ENCODE data around the gene PAGR1. TPM values are rescaled to one million over a fixed set of nuclear protein-coding genes. Genes with fewer than 3 reads are reported as not detected.

Gene PAGR1
- polyA plus RNA-seq, 1 donor from 2014 or later, result 86.8 TPM

DNA sequence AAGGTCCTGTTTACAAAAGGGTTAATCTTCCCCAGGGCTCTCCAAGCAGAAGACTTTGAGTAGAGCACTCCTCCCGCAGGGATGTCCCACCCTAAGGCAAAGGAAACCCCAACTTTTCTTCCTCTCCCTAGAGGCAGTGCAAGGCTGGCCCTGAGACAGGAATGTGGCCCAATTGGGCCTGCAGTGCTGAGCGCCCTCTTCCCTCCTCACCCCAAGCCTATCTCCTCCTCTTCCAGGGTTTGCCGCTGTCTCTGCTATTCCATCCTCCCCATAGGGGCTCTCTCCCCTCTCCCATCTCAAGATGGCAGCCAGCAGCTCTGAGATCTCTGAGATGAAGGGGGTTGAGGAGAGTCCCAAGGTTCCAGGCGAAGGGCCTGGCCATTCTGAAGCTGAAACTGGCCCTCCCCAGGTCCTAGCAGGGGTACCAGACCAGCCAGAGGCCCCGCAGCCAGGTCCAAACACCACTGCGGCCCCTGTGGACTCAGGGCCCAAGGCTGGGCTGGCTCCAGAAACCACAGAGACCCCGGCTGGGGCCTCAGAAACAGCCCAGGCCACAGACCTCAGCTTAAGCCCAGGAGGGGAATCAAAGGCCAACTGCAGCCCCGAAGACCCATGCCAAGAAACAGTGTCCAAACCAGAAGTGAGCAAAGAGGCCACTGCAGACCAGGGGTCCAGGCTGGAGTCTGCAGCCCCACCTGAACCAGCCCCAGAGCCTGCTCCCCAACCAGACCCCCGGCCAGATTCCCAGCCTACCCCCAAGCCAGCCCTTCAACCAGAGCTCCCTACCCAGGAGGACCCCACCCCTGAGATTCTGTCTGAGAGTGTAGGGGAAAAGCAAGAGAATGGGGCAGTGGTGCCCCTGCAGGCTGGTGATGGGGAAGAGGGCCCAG lies 3.0 kb upstream of the PAGR1 start:
- Histone ChIP-seq H3K79me2 (replicated peaks; ENCODE audit: insufficient read depth, low read length) (peaks cover 59% of the 10 kb centered on the region), H3K9me3 (ENCODE audit: low read length) (no peaks in the 10 kb centered on the region), H3K9ac (ENCODE audit: low read length) (peak overlapping the region; percentile 99), H4K20me1 (ENCODE audit: insufficient read depth) (no peaks in the 10 kb centered on the region), H3K36me3 (ENCODE audit: insufficient read depth, low read length) (no peaks in the 10 kb centered on the region), H3K4me2 (ENCODE audit: low read length) (peak overlapping the region; percentile 96), H3K9me2 (ENCODE audit: insufficient read depth, low read length) (no peaks in the 10 kb centered on the region), H3K27ac (ENCODE audit: low read length) (peak overlapping the region; percentile 98), H3K4me3 (ENCODE audit: low read length) (peak overlapping the region; percentile 100), H2AFZ (ENCODE audit: low read depth, low read length) (no peak overlapping the region), H3F3A (ENCODE audit: insufficient read depth, low read length, poor library complexity, severe bottlenecking) (no peaks in the 10 kb centered on the region), H3K27me3 (ENCODE audit: insufficient read depth, low read depth, low read length) (no peaks in the 10 kb centered on the region)
- TF ChIP-seq, protein P1, sequence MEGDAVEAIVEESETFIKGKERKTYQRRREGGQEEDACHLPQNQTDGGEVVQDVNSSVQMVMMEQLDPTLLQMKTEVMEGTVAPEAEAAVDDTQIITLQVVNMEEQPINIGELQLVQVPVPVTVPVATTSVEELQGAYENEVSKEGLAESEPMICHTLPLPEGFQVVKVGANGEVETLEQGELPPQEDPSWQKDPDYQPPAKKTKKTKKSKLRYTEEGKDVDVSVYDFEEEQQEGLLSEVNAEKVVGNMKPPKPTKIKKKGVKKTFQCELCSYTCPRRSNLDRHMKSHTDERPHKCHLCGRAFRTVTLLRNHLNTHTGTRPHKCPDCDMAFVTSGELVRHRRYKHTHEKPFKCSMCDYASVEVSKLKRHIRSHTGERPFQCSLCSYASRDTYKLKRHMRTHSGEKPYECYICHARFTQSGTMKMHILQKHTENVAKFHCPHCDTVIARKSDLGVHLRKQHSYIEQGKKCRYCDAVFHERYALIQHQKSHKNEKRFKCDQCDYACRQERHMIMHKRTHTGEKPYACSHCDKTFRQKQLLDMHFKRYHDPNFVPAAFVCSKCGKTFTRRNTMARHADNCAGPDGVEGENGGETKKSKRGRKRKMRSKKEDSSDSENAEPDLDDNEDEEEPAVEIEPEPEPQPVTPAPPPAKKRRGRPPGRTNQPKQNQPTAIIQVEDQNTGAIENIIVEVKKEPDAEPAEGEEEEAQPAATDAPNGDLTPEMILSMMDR (IDR thresholded peaks at IDR 0.05; ENCODE audit: poor library complexity, severe bottlenecking), result no peak
- TF ChIP-seq TAF1 (IDR thresholded peaks at IDR 0.05; ENCODE audit: low read depth), result no peak
- TF ChIP-seq POLR2AphosphoS5 (IDR thresholded peaks at IDR 0.05), result no peak
- no peak for TF ChIP-seq EZH2 (IDR thresholded peaks at IDR 0.05; ENCODE audit: borderline replicate concordance, insufficient read depth, low read length, poor library complexity, severe bottlenecking)
- no peak for TF ChIP-seq MXI1 (conservative IDR thresholded peaks at IDR 0.05; ENCODE audit: poor library complexity, severe bottlenecking)
- no peak for TF ChIP-seq RAD21 (conservative IDR thresholded peaks at IDR 0.05)
- TF ChIP-seq SMC3 (conservative IDR thresholded peaks at IDR 0.05; ENCODE audit: poor library complexity), result no peak
- TF ChIP-seq, protein P2, sequence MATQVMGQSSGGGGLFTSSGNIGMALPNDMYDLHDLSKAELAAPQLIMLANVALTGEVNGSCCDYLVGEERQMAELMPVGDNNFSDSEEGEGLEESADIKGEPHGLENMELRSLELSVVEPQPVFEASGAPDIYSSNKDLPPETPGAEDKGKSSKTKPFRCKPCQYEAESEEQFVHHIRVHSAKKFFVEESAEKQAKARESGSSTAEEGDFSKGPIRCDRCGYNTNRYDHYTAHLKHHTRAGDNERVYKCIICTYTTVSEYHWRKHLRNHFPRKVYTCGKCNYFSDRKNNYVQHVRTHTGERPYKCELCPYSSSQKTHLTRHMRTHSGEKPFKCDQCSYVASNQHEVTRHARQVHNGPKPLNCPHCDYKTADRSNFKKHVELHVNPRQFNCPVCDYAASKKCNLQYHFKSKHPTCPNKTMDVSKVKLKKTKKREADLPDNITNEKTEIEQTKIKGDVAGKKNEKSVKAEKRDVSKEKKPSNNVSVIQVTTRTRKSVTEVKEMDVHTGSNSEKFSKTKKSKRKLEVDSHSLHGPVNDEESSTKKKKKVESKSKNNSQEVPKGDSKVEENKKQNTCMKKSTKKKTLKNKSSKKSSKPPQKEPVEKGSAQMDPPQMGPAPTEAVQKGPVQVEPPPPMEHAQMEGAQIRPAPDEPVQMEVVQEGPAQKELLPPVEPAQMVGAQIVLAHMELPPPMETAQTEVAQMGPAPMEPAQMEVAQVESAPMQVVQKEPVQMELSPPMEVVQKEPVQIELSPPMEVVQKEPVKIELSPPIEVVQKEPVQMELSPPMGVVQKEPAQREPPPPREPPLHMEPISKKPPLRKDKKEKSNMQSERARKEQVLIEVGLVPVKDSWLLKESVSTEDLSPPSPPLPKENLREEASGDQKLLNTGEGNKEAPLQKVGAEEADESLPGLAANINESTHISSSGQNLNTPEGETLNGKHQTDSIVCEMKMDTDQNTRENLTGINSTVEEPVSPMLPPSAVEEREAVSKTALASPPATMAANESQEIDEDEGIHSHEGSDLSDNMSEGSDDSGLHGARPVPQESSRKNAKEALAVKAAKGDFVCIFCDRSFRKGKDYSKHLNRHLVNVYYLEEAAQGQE (IDR thresholded peaks at IDR 0.05; ENCODE audit: borderline replicate concordance), result no peak
- no peak for TF ChIP-seq EP300 (conservative IDR thresholded peaks at IDR 0.05; ENCODE audit: poor library complexity, severe bottlenecking)

DNA sequence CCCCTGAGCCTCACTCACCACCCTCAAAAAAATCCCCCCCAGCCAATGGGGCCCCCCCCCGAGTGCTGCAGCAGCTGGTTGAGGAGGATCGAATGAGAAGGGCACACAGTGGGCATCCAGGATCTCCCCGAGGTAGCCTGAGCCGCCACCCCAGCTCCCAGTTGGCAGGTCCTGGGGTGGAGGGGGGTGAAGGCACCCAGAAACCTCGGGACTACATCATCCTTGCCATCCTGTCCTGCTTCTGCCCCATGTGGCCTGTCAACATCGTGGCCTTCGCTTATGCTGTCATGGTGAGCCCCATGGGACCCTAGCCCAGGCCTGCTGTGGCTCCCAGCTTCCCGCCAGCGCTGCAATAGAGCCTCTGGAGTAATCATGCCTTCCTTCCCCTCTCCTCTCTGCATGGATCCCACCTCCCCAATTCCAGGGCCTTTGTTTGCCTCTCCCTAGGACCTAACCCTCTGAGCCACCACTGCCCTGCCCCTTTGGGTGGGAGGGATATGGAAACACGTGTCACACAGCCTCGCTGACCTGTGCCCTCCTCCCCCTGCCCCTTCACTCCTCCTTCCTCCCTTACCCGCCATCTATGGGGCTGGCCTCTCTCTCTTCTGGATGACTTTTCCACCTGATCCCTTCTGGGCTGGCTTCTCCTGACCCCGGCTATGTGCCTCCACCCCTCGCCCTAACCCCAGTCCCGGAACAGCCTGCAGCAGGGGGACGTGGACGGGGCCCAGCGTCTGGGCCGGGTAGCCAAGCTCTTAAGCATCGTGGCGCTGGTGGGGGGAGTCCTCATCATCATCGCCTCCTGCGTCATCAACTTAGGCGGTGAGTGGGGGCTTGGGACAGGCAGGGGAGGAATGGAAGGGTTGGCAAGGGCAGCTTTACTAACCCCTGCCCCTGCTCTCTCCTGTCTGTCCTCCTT lies 2.0 kb upstream of the PAGR1 start:
- peak overlapping the region; percentile 96 for H3K4me2 ChIP-seq (ENCODE audit: low read length)
- peak overlapping the region; percentile 98 for H3K27ac ChIP-seq (ENCODE audit: low read length)
- no peaks in the 10 kb centered on the region for H3F3A ChIP-seq (ENCODE audit: insufficient read depth, low read length, poor library complexity, severe bottlenecking)
- H3K9me3 ChIP-seq (ENCODE audit: low read length), result no peaks in the 10 kb centered on the region
- H3K4me3 ChIP-seq (ENCODE audit: low read length), result peak overlapping the region; percentile 100
- no peaks in the 10 kb centered on the region for H4K20me1 ChIP-seq (ENCODE audit: insufficient read depth)
- no peaks in the 10 kb centered on the region for H3K36me3 ChIP-seq (ENCODE audit: insufficient read depth, low read length)
- no peaks in the 10 kb centered on the region for H3K27me3 ChIP-seq (ENCODE audit: insufficient read depth, low read depth, low read length)
- no peak for TF ChIP-seq RAD21 (conservative IDR thresholded peaks at IDR 0.05)
- no peak for TF ChIP-seq EZH2 (IDR thresholded peaks at IDR 0.05; ENCODE audit: borderline replicate concordance, insufficient read depth, low read length, poor library complexity, severe bottlenecking)
- no peak for TF ChIP-seq POLR2AphosphoS5 (IDR thresholded peaks at IDR 0.05)
- no peak for TF ChIP-seq TAF1 (IDR thresholded peaks at IDR 0.05; ENCODE audit: low read depth)
- TF ChIP-seq, protein P2 (IDR thresholded peaks at IDR 0.05; ENCODE audit: borderline replicate concordance), result no peak
- no peak for TF ChIP-seq MXI1 (conservative IDR thresholded peaks at IDR 0.05; ENCODE audit: poor library complexity, severe bottlenecking)
- TF ChIP-seq, protein P1 (IDR thresholded peaks at IDR 0.05; ENCODE audit: poor library complexity, severe bottlenecking), result no peak
- TF ChIP-seq SMC3 (conservative IDR thresholded peaks at IDR 0.05; ENCODE audit: poor library complexity), result no peak
- no peak for TF ChIP-seq EP300 (conservative IDR thresholded peaks at IDR 0.05; ENCODE audit: poor library complexity, severe bottlenecking)
- peaks cover 50% of the 10 kb centered on the region for H3K79me2 ChIP-seq (replicated peaks; ENCODE audit: insufficient read depth, low read length)
- H3K9me2 ChIP-seq (ENCODE audit: insufficient read depth, low read length), result no peaks in the 10 kb centered on the region
- no peak overlapping the region for H2AFZ ChIP-seq (ENCODE audit: low read depth, low read length)
- H3K9ac ChIP-seq (ENCODE audit: low read length), result peak overlapping the region; percentile 99
